ENCODE measurements around the gene TSC2. TPM values are rescaled to one million over a fixed set of nuclear protein-coding genes. Genes with fewer than 3 reads are reported as not detected.
"Not testable (repeated sequence)": the region's sequence is repeated elsewhere in the genome, so short reads cannot be mapped to it uniquely, and the experiment has no call there.

TSC2 gene
- total RNA-seq, 2 experiments from 2014 or later = 56.6 to 63.9 TPM

DNA sequence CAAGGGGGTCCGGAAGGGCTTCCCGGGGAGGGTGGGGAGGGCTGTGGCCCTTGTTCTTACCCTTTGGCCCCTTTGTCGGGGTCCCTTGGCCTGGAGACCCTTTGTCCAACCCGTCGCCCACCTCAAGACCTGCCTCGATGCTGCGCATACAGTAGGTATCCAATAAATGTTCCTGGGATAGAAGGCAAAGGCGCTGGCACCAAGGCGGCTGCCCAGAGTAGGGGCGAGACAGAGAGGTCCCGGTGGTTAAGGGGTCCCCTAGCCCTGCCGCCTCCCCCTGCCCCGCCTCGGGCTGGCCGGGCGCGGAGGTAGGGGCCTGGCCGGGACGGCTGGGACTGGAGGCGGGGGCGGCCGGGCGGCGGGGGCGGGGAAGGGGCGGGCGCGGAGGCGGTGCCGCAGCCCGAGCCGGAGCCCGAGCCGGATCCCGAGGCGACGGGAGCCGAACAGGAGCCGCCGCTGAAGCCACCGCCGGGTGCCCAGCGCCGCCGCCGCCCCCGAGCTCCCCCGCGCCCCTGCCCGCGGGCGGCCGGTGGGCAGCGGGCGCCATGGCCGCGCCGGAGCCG, 21.2 kb upstream of the TSC2 start, which contains the start of gene NHERF2:
Gene NHERF2, plus strand, starts transcription at position 442 of the 563 bp plus-strand sequence. Its CDS starts 104 bp downstream, at position 546.
- Mint-ChIP-seq H3K27me3 (peaks cover 16% of the 10 kb centered on the region), H3K4me1 (ENCODE audit: low read depth) (peaks cover 13% of the 10 kb centered on the region), H3K36me3 (no peaks in the 10 kb centered on the region), H3K4me3 (peak within 1 kb of the TSS; percentile 42), H3K27ac (no peak within 1 kb of the TSS), H3K9me3 (no peaks in the 10 kb centered on the region)
- ChIA-PET CTCF (interaction anchor here (1.6 to 2.2 kb wide), 2 partner anchors 114 to 126 kb away, joined by 5 to 13 read pairs; no protein-coding TSS in a partner anchor), POLR2A (no interaction called here)
- intact Hi-C loops (cut with micrococcal nuclease) = no loop called here
- DNase-seq = no peak

DNA sequence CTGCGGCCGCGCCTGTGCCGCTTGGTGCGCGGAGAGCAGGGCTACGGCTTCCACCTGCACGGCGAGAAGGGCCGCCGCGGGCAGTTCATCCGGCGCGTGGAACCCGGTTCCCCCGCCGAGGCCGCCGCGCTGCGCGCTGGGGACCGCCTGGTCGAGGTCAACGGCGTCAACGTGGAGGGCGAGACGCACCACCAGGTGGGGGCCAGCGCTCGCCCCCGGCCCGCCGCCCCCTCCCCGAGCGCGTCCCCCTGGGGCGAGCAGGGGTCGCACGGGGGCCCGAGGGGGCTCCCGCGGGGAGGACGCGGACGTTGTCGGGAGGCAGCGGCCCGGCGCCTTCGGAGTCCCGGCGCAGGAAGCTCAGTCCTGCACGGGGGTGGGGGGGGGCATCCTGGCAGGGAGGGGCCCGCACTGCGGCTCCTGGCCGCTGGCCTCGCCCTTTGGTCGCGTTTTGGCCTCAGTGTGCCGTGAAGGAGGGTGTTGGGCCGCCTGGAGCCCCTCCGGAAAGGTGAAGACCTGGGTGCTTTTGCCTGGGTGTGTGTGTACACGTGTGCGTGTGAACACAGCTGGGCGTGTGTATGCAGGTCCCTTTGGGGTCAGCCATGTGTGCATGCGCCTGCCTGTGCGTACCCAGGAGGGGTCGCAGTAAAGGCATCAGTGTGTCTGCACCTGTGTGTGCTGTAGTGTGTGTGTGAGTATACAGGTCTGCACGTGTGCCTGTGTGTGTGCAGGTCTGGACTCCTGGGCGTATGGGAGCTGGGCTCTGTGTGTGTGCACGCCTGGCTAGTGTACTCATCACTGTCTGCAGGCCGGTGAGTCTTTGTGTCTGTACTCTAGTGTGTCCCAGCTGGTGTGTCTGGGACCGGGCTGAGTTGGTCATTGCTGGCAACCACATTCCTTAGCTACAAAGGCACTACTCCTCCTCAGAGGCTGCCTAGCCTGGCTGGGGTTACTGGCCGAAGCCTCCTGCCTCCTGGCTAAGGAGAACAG, 20.5 kb upstream of the TSC2 start:
- DNase-seq = no peak
- POLR2A ChIA-PET = no interaction called here
- Mint-ChIP-seq H3K4me1 (ENCODE audit: low read depth) (peaks cover 13% of the 10 kb centered on the region), H3K27ac (no peak overlapping the region), H3K27me3 (peaks cover 13% of the 10 kb centered on the region), H3K9me3 (no peaks in the 10 kb centered on the region), H3K4me3 (peak overlapping the region; percentile 42), H3K36me3 (no peaks in the 10 kb centered on the region)
- CTCF ChIA-PET = interaction anchor here (1.0 to 2.2 kb wide), 4 partner anchors 8 to 125 kb away, joined by 3 to 13 read pairs (median 4); partner anchors contain the start of gene NPW
- intact Hi-C loops (cut with micrococcal nuclease) = no loop called here

DNA sequence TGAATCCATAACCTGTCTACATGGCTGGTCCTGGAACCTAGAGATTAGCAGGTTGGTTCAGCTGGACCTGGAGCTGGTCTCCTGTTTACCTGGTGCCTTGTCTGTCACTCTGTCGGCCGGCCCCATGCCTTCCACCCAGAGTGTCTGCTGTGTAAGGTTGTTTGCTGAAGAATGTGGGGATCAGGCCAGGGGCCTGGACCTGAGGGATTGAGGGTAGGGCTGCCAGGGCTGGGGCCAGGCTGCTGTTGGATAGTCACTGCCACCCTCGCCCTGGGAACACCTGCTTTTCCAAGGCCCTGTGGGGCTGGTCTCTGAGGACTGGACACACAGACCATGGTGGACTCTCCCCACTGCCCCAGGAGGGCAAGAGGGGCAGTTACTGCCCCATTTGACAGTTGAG, 19.6 kb upstream of the TSC2 start:
- H3K36me3 Mint-ChIP-seq = no peaks in the 10 kb centered on the region
- intact Hi-C loops (cut with micrococcal nuclease) = no loop called here
- peaks cover 6% of the 10 kb centered on the region for H3K27me3 Mint-ChIP-seq
- ChIA-PET CTCF (interaction anchor here (1.0 to 2.2 kb wide), 3 partner anchors 9 to 112 kb away, joined by 3 to 13 read pairs (median 4); partner anchors contain the start of gene NPW), POLR2A (no interaction called here)
- no peak overlapping the region for H3K4me3 Mint-ChIP-seq
- H3K9me3 Mint-ChIP-seq = no peaks in the 10 kb centered on the region
- peaks cover 8% of the 10 kb centered on the region for H3K4me1 Mint-ChIP-seq (ENCODE audit: low read depth)
- H3K27ac Mint-ChIP-seq = no peak overlapping the region
- DNase-seq = no peak

DNA sequence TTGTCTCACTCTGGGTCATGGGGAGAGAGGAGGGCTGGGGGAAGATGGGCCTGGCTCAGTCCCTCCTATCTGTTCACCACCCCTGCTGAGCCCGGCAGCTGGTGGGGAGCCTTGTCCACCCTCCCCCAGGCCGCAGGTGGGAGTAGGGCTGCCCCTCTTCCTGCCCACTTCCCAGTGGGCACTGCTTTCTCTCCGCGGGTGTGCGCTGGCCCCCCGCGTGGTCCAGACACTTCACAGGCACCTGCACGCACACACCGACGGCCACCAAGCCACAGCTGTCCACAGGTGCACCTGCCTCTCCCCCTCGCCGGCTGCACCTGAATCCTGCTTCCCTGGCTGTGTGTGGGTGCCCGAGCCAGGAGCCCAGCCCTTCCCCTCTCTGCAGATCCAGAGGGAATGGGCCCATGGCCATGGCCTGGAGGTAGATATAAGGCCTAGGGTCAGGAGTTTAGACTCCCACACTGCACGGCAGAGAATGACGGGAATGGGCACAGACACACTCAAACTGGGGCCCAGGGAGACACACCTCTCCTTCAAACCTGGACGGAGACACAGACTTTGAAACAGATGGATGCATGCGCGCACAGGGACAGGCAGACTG, 19.1 kb upstream of the TSC2 start:
- Mint-ChIP-seq H3K4me3 (no peak overlapping the region), H3K36me3 (no peaks in the 10 kb centered on the region), H3K27ac (no peak overlapping the region), H3K27me3 (peaks cover 6% of the 10 kb centered on the region), H3K9me3 (no peaks in the 10 kb centered on the region), H3K4me1 (ENCODE audit: low read depth) (peaks cover 6% of the 10 kb centered on the region)
- DNase-seq = no peak
- ChIA-PET POLR2A (no interaction called here), CTCF (interaction anchor here (1.0 to 2.2 kb wide), 2 partner anchors 9 to 112 kb away, joined by 3 to 13 read pairs; partner anchors contain the start of gene NPW)
- intact Hi-C loops (cut with micrococcal nuclease) = no loop called here

DNA sequence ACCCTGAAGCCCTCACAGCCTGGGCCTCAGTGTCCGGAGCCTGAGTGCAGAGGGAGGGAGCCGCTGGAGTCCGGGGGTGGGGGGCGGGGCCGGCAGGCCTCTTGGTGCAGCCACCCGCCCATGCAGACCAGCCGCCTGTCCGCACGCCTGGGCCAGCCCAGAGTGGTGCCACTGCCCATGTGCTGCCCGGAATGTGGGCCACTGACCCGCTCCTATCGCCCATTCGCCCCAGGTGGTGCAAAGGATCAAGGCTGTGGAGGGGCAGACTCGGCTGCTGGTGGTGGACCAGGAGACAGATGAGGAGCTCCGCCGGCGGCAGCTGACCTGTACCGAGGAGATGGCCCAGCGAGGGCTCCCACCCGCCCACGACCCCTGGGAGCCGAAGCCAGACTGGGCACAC, 18.4 kb upstream of the TSC2 start:
- Mint-ChIP-seq H3K9me3 (no peaks in the 10 kb centered on the region), H3K27ac (no peak overlapping the region), H3K4me3 (no peak overlapping the region), H3K36me3 (no peaks in the 10 kb centered on the region), H3K27me3 (peaks cover 6% of the 10 kb centered on the region), H3K4me1 (ENCODE audit: low read depth) (peaks cover 5% of the 10 kb centered on the region)
- intact Hi-C loops (cut with micrococcal nuclease) = no loop called here
- DNase-seq = no peak
- ChIA-PET CTCF (no interaction called here), POLR2A (no interaction called here)

DNA sequence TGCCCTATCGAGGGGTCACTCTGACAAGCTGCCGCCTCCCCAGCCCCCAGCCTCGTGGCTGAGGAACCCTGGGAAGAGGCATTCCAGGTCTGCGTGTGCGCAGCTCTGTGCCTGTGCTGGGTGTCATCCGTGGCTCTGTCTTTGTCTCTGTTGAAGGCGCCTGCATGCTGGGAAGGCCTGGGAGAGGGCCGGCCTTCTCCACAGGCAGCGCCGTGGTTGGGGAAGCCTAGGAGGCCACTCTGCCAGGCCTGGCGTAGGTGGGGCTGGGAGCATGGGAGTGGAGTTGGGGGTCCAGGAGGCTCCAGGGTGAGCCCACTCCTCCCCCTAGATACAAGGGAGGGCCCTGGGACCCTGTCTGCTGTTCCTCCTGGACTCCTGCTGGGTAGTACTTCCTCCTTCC, 17.7 kb upstream of the TSC2 start:
- ChIA-PET POLR2A (no interaction called here), CTCF (no interaction called here)
- H3K36me3 Mint-ChIP-seq = no peaks in the 10 kb centered on the region
- no peak overlapping the region for H3K4me3 Mint-ChIP-seq
- no peak for DNase-seq
- no peak overlapping the region for H3K27ac Mint-ChIP-seq
- no peaks in the 10 kb centered on the region for H3K9me3 Mint-ChIP-seq
- intact Hi-C loops (cut with micrococcal nuclease) = no loop called here
- peaks cover 6% of the 10 kb centered on the region for H3K27me3 Mint-ChIP-seq
- peaks cover 4% of the 10 kb centered on the region for H3K4me1 Mint-ChIP-seq (ENCODE audit: low read depth)

DNA sequence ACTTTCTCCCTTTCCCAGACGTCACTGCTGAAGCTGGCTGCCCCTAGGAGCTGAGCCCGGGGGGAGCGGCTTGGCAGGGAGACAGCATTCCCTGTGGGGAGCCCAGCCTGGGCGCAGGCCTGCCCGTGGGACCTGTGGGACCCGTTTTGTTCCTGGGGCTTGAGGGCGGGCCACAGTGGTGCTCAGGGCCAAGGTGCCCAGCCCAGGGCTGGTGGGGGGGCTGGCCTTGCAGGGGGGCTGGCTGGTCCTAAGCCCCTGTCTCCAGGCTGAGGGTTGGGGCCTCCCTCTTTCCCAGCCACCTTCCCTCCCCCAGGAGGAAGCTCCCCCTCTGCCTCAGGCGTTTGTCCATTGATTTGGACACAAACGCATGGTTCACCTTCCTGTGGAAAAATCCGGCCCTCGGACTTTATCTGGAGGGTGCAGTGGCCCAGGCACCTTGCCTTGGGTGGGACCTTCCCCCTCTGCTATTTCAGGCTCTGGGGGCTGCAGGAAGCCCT, 16.7 kb upstream of the TSC2 start:
- Mint-ChIP-seq H3K36me3 (no peaks in the 10 kb centered on the region), H3K27me3 (peaks cover 4% of the 10 kb centered on the region), H3K27ac (no peak overlapping the region), H3K9me3 (no peaks in the 10 kb centered on the region), H3K4me1 (ENCODE audit: low read depth) (peaks cover 4% of the 10 kb centered on the region), H3K4me3 (no peak overlapping the region)
- ChIA-PET POLR2A (no interaction called here), CTCF (no interaction called here)
- intact Hi-C loops (cut with micrococcal nuclease) = no loop called here
- DNase-seq = no peak

DNA sequence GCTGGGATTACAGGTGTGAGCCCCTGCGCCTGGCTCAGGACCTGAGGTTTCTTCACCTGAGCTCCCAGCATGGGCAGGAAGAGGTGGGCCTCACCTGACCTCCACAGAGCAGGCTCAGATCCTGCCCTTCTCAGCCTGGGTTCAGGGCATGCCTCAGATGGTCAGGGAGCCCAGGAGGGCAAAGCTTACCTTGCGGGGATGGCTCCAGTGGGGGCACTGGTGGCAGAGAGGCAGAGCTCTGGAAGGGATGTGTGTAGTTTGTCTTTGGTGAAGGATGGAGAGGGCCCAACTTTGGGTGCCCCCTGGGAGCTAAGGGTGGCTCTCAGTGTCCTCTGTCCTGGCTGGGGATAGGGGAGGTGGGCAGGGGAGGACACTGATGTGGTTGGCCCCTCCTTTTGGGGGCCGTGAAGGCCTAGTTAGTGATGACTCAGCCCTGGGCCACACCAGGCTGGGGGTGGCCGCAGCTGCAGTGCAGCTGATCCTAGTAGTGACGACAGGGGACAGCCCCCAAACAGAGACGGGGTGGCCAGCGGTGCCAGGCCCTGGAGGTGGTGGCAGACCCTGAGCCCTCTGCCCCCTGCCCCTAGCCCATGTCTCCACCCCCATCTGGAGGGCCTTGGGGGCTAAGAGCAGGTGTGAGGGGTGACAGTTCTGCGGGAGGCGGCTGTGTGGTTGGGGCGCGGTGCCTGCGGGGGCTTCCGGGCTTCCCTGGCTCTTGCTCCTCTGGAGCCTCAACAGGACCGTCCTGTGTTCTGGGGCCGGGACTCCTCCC, 15.3 kb upstream of the TSC2 start:
- H3K4me3 Mint-ChIP-seq = no peak overlapping the region
- no peaks in the 10 kb centered on the region for H3K9me3 Mint-ChIP-seq
- POLR2A ChIA-PET = no interaction called here
- H3K4me1 Mint-ChIP-seq (ENCODE audit: low read depth) = peaks cover 2% of the 10 kb centered on the region
- intact Hi-C loops (cut with micrococcal nuclease) = no loop called here
- peaks cover 2% of the 10 kb centered on the region for H3K27me3 Mint-ChIP-seq
- CTCF ChIA-PET = interaction anchor here (1.1 kb wide), 1 partner anchor 10 kb away, joined by 4 read pairs; no protein-coding TSS in a partner anchor
- H3K36me3 Mint-ChIP-seq = no peaks in the 10 kb centered on the region
- H3K27ac Mint-ChIP-seq = no peak overlapping the region
- DNase-seq = no peak

DNA sequence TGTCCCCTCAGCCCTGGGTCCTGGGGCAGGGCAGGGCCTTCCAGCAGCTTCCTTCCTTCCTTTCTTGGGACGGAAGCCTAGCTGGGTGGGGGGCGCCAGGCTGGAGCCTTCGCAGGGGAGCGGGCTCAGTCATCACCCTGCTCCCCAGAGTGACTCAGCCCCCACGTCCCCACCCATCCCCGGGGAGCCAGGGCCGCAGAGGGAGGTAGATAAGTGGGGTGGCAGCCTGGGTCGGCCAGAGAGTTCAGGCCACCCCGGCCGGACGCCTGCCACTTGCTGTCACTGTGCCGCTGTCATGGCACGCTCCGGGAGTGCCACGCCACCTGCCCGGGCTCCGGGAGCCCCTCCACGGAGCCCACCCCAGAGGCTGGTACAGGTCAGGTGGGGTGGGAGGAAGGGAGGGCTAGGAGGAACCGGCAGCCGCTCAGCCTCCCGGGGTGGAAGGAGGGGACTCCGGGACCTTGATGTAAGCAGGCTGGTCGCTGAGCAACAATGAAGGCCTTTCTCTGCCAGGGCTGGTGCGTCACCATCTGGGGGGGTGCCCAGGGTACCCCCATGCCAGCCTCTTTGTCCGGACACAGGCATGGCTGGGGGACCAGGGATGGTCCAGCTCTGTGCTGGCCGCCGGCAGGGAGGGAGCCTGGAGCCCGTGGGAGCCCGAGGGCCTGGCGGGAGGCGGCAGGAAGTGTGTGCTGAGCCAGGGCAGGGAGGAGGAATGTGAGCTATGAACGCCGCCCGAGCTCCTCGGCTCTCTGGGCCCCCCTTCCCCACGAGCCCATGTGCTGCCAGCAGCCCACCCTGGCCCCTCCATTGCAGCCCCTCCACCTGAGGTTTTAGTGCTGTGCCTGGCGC, 14.5 kb upstream of the TSC2 start:
- intact Hi-C loops (cut with micrococcal nuclease) = no loop called here
- Mint-ChIP-seq H3K9me3 (no peaks in the 10 kb centered on the region), H3K4me3 (no peak overlapping the region), H3K4me1 (ENCODE audit: low read depth) (no peaks in the 10 kb centered on the region), H3K36me3 (no peaks in the 10 kb centered on the region), H3K27me3 (no peaks in the 10 kb centered on the region), H3K27ac (no peak overlapping the region)
- no peak for DNase-seq
- CTCF ChIA-PET = interaction anchor here (1.0 to 1.1 kb wide), 2 partner anchors 11 to 107 kb away, joined by 4 to 5 read pairs; no protein-coding TSS in a partner anchor
- POLR2A ChIA-PET = no interaction called here

DNA sequence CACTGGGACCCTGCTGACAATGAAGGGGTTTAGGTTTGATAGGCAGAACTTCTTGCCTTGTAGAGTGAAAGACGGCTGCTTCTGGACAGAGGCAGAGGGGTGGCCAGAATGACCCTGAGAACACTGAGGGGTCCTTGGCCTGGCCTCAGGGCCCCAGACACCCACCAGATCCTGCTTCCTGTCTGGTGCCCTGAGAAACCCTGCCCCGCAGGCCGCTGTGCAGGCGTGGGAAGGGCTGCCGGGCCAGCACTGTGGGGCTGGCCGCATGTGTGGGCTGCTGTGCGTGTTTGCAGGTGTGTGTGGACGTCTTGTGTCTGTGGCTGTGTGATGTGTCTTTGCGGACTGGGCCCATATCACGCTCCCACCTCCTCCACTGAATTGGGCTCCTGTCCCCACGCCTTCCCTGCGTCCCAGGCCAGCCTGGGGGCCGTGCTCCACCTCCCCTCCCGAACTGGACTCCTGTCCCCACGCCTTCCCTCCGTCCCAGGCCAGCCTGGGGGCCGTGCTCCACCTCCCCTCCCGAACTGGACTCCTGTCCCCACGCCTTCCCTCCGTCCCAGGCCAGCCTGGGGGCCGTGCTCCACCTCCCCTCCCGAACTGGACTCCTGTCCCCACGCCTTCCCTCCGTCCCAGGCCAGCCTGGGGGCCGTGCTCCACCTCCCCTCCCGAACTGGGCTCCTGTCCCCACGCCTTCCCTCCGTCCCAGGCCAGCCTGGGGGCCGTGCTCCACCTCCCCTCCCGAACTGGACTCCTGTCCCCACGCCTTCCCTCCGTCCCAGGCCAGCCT, 13.7 kb upstream of the TSC2 start:
- H3K9me3 Mint-ChIP-seq; H3K4me1 Mint-ChIP-seq (ENCODE audit: low read depth); H3K27me3 Mint-ChIP-seq; H3K4me3 Mint-ChIP-seq; DNase-seq; H3K36me3 Mint-ChIP-seq; intact Hi-C loops (cut with micrococcal nuclease); H3K27ac Mint-ChIP-seq; POLR2A ChIA-PET: not testable (repeated sequence)
- CTCF ChIA-PET = interaction anchor here (1.0 kb wide), 1 partner anchor 106 kb away, joined by 5 read pairs; no protein-coding TSS in a partner anchor
